HG03457 (cell line): ENCODE results near the gene SF3B2.
"Not testable (repeated sequence)": the region's sequence is repeated elsewhere in the genome, so short reads cannot be mapped to it uniquely, and the experiment has no call there.

Source experiments
- ATAC-seq: cut with Tn5 transposase; IDR thresholded peaks from one replicate; pipeline ENCODE4 v1.9.1; 2021; ENCODE audit warnings: moderate number of reproducible peaks; ENCODE audit not compliant: unreplicated experiment

The SF3B2 gene

DNA sequence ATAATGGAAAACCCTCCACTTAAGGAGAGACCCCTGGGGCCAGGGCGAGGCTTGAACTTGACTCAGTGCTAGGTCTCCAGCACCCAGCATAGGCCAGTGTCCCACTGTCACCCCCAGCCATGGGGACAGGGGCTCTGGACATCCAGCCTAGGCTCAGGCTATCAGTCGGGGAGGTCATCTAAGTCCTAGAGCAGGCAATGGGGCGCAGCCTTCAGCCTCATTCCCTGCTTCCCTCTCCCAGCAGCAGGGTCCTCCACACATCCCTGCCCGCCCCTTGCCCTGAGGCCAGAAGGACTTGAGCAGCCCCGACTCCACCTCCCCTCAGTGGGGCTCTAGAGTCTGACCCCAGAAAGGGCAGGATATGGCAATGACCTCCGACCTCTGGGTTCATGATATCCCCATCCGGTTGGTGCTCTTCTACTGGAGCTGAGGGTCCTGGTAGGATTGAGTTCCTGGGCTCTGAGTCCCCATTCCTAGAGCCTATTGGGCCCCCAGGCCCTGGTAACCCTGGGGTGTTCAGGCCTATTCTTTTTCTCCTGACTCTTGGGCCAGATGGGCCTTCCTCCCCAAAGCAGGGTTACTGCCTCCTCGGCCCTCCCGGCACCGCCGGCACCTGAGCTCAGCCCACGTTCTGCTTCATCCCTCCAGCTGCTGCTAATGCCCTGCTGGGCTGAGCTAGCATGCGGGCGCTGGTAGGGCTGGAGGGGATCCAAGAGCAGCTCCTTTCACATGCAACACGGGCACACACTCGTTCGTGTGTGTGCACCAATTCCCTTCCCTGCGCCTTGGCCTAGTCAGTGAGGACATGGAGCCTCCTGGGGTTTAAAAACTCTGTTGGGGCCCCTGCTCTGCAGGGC lies 36.0 kb upstream of the SF3B2 start:
- ATAC-seq: no peak

DNA sequence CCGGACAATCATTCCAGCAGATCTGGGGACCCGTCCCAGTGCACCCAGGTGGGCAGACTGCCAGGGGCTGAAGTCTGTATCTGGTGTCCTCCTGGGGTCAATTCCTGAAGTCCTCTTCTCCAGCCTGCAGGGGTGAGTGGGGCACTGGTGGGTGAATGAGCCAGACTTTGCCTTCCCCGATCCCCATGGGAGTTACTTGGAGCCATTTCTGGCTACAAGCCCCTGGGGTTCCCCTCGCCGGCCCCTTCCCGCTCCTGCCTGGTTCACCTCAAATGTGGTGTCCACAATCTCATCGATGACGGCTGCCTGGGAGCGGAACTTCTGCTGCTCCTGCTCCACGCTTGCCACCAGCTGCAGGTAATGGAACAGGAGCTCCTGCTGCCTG lies 35.4 kb upstream of the SF3B2 start:
- no peak for ATAC-seq

DNA sequence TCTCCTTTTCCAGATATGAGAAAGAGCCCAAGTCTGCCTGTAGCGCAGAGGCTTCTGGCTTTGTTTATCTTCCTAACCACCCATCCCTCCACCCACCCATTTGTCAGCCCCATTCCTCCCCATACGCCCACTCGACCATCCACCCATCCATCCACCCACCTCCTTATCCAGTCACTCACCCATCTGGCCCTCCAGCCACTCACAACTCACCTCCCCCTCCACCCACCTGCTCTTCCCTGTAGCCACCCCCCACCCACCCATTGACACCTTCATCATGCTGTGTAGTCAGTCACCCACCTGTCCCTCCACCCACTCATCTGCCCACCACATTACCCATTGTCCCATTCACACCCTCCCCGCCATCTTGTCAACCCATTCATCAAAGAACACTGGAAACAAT lies 34.8 kb upstream of the SF3B2 start:
- ATAC-seq: no peak

DNA sequence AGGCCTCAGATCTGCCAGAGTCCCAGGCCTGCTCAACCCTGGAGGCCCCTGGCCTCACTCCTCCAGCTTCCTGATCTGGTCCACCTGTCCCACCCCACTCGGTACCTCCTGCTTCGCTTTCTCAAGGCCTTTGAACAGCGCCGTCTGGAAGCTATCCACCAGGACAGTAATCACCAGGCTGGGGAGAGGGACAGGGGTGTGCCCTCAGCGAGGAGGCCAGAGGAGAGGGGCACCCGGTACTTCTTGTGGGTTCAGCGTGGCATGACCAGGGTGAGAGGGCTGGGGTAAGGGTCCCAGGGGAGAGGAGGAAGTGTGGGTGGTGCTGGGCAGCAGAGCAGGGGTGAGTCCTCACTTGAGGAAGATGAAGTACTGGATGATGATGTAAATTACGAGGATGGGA lies 32.0 kb upstream of the SF3B2 start:
- no peak for ATAC-seq

DNA sequence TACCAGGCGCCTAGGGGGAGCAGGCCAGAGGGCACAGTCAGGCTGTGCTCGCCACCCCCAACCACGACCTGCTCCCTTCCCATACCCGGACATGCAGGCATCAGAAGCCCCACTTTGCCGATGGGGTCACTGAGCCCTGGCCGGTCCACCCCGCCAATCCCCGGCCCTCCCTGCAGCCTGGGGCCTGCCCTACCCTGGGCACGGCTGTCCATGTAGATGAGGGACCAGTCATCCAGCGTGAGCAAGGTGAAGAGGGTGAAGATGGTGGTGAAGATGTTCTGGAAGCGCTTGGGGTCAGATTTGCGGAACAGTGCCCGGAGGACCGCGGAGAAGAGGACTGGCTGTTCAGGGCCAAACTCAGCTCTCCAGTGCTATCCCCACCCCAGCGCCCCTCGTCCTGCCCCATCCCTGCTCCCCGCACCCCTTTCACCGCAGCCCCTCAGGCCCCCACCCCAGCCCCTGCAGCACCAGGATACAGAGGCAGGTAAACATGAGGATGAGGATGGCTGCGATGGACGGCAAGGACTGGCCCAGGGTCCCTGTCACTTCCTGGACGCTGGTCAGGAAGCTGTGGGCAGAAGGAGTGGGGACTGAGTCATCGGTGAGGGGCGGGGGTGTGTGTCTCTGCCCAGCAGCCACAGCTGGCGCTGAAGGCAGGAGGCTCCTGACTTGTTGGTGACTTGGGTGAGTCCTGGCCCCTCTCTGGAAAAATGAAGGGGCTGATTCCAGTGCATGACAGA lies 31.4 kb upstream of the SF3B2 start:
- ATAC-seq: no peak

DNA sequence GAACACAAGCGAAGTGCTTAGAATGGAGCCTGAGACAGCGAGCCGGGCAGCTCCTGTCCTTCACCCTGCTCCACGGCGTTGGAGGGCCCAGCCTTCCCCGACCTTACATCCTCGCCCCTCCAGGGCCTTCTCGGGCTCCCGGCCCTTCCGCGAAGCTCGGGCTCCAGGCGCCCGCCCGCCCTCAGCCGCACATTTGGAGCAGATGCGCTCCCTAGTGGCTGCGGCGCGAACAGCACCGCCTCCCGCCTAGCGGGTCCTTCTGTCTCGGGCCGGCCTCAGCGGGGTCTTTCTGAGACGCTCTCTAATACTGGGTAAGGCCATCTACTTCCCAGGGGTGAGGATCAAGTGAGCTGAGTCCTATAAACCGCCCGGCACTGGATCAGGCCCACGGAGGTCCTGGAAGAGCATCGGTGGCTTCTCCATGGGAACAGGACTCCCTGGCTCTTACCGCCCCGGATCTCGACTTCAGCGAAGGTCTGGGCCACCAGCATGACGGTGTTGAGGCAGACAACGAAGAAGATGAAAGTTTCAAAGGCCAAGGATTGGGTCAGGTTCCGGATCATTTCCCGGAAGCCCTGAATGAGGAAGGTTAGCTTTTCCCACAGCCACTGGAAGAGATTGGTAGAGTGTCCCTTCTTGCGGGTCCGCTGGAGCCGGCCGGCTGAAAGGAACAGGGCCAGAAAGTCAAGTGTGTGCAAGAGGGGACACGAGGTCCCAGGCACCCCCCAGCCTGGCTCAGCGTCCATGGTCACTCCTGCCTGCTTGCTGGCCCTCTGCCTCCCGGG lies 29.6 kb upstream of the SF3B2 start:
- no peak for ATAC-seq

DNA sequence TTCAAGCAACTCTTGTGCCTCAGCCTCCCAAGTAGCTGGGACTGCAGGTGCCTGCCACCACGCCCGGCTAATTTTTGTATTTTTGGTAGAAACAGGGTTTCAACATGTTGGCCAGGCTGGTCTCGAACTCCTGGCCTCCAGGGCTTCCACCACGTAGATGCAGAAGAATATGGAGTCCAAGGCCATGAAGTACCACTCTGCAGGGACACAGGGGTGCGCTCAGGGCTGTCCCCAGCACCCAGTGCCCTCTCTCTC lies 29.1 kb upstream of the SF3B2 start:
- ATAC-seq: not testable (repeated sequence)

DNA sequence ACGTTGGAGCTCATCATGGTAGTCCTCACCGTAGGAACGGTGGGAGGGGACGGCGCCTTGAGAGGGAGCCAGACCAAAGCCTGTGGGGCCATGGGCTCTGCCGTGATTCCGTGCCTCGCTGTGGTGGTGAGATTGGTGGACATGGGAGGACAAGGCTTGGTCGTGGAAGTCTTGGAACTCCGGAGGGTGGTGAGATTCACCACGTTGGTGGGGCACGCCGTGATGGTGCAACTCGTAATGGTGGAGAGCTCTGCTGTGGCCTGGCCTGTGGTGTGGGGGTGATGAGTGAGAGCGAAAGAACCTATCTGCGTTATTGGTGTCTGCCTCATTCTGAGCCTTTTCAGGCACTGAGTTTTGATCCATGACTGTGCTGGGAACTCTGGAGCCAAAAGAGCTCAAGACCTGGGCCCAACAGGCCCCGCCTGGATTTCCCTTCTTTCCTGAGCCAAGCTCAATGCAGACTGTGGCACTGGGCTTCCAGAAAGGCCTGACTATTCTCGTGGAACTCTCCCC lies 26.1 kb upstream of the SF3B2 start, which contains the start of gene CATSPER1:
CATSPER1 (minus strand) TSS at position 463 of the 513 bp plus-strand sequence; CDS start at position 363, 100 bp downstream.
- no peak for ATAC-seq

DNA sequence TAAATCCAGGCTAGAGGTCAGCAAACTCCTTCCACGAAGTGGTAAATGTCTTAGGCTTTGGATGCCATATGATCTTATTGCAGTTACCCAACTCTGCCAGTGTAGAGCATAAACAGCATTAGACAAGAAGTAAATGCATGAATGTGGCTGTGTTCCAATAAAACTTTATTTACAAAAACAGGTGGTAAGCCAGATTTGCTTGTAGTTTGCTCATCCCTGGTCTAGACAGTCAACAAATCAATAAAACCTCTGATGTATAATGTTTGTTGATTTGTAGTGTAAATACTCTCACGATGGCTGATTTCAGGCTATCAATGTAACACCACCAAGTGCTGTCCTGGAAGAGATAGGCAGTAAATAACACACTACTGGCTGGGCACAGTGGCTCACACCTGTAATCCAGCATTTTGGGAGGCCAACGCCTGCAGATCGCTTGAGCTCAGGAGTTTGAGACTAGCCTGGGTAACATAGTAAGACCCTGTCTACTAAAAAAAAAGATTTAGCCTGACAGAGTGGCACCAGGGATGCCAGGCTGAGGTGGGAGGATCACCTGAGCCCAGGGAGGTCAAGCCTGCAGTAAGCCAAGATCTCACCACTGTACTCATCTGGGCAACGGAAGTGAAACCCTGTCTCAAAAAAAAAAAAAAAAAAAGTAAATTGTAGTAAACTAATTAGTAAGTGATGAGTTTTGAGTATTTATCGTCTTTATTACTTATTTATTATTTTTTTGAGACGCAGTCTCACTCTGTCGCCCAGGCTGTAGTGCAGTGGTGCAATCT lies 19.0 kb upstream of the SF3B2 start:
- no peak for ATAC-seq

DNA sequence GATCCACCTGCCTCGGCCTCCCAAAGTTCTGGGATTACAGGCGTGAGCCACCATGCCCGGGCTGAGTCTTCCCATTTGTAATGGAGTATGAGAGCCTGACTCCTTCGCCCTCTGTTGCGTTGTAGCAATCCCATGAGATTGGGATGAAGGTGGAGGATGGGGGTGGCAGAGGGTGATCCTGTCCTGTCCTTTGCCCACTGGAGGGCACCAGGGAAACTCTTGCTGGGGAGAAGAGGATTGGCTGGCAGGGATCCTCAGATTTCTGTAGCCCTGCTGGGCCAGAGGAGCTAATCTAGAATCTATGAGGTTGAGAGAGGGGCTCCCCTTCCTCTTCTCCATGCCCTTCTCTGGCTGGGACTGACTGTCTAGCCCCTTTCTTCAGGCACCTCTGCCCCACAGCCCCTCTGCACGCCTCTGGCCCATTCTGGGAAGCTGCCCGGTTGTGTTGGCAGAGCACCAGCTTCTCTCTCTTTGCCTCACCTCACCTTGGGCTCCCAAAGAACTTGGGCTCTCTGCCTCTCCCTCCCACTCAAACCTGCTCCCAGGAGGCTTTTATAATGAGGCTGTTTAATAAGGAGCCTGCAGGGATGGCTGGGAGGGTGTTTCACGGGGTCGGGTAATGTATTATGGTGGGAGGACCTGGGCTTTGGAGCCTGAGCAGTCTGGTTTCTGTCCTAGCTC lies 16.4 kb upstream of the SF3B2 start:
- ATAC-seq: no peak

DNA sequence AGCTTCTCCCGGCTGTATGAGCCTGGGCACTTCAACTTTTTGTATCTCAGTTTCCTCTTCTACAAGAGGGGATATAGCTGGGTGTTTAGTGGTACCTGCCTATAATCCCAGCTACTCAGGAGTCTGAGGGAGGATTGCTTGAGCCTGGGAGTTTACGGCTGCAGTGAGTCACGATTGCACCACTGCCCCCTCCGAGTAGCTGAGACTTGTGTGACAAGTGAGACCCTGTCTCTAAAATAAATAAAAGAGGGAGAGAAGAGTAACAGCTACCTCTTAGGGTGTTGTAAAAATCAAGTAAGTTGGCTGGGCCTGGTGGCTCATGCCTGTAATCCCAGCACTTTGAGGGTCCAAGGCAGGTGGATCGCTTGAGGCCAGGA lies 15.8 kb upstream of the SF3B2 start:
- ATAC-seq: no peak

DNA sequence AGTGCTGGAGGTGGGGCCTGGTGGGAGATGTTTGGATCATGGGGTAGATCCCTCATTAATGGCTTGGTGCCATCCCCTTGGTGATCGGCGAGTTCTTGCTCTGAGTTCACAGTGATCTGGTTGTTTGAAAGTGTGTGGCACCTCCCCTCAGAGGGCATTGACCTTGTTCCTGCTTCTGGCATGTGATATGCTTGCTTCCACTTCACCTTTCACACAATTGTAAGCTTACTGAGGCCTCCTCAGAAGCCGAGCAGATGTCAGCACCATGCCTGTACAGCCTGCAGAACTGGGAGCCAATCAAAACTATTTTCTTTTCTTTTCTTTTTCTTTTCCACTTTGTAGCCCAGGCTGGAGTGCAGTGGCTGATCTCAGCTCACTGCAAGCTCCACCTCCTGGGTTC lies 14.8 kb upstream of the SF3B2 start:
- ATAC-seq: no peak

DNA sequence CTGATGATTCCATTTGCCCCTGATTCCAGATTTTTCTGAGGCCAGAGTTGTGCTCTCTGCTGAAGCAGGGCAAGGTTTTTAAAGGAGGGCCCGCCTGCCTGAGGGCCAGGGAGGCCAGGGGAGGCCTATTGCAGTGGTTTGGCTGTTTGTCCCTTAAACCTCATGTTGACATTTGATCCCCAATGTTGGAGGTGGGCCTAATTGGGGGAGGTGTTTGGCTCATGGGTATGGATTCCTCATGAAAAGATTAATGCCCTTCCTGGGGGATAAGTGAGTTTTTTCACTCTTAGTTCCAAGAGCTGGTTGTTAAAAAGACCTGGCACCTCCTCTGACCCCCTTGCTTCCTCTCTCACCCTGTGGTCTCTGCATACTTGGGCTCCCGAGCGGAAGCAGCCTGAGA lies 12.4 kb upstream of the SF3B2 start:
- no peak for ATAC-seq

DNA sequence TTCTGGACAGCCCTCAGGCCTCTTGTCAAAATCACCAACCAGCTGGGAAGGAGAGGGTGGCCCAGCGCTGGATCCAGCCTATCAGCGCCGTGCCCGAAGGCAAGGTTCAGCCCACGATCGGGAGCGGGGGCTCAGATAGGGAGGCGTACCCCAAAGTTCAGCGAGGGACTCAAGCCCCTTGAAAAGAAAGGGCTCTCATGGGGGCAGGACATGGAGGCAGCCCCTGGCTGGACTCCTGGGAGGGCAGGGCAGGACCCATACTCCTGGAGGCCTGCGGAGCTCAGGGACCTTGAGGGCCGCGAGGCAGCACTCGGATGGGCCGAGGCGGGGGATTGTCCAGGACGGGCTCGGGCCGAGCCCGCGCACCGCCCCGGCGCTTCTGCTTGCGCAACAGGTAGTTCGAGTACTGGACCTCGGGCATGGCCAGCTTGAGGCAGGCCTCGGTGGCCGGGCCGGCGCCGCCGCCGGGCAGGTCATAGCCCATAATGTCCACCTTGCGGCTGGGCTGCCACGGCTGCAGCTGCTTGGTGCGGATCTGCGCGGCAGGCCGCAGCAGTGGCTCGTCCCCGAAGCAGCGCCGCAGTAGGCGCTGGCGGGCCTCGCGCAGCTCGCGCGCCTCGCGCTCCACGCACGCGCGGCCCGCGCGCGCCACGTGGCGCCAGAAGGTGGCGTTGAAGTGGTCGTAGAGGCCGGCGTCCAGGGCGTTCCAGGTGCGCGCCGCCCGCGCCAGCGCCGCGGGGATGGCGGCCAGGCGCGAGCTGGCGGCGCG lies 9.8 kb upstream of the SF3B2 start:
- ATAC-seq: no peak

DNA sequence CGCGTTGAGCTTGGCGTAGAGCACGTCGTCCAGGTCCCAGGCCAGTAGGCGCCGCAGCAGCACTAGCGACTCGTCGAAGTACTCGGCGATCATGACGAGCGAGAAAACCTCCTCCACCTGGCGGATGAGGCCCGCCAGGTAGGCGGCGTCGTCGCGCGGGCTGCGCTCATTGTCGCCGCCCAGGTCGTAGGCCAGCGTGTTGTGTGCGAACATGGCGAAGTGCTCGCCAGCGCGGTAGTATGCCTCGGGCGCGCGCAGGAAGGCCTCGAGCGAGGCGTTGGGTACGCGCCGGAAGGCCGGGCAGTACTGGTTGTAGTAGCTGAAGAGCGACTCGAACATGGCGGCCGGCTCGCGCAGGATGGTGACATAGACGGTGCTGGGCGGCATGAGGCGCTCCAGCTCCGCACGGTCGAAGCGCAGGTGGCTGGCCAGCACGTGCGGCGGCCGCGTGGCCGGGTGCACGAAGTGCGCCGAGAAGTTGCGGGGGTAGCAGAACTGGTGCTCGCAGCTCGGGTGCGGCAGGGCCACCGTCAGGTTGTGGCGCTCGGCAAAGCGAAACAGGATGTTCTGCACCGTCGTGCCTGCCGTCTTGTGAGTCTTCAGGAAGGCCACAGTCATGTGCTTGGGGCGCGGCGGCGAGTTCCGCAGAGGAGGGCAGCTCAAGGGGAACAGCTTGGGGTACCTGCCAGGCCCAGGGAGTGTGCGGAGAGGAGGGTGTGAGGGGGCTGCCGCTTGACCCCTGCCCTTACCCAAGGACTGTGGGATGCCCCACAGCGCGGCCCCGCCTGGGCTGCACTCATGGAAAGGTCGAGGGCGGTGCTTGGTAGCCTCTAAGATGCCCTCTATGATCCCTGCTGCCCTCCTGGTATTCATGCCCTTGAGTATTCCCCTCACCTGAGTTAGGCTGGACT lies 8.9 kb upstream of the SF3B2 start:
- ATAC-seq: no peak

DNA sequence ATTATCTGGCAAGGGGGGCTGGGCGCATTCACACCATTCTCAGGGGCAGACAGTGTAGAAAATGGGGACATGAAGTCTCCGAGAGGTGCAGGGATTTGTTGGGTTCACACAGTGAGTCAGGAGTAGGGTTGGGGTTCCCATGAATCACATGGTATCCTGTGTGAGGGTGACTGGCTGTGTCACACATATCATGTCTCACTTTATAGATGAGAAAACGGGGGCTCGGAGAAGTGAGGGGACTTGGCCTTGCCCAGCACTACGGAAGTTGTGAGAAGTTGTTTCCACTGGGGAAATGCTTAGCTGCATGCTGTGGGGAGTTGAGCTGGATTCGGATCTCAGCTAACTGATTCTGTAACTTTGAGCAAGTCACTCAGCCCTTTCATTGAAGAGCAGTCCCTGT lies 7.4 kb upstream of the SF3B2 start:
- no peak for ATAC-seq

DNA sequence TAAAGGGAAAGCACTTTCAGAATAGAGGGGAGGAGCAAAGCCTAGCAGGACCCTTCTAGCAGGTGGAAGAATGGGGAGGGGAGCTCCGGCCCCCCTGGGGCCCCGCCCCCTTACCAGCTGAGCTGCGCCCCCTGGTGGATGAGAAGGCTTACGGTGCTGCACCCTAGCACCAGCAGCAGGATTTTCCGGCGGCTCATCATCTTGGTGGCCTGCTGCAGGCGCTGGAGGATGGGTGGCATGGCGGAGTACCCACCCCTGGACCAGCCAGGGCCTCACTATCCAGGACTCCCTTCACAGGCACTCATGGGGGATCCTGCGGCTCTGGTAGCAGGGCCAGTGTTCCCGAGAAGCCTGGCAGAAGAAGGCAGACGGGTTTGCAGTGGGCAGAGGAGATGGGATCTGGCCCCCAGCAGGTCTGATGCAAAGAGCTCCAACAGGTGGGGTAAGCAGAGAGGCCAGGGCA lies 7.0 kb upstream of the SF3B2 start:
- ATAC-seq: no peak

DNA sequence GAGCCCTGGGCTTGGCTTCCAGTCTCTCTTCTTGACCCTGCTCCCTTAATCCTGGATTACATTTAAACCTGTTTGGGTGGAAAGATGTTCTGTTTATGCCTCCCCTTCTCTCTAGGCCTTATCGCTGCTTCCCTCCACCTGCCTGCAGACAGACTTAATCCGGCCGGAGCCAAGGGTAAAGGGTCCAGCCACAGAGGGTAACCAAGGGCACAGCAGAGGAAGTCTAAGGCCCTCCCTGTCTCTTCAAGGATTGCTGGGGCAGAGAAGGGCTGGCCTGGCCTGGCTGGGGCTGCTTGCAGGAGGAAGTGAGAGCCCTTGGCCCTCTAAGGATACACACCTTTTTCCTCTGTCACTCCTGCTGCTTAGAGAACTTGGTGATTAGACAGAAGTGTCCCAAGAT lies 5.3 kb upstream of the SF3B2 start:
- no peak for ATAC-seq
